Activated CD4-positive, CD25-positive, alpha-beta regulatory T cell treated with anti-CD3 and anti-CD28 coated beads, Interleukin-2, amount 50 U/mL, for 72 hours (primary cell): ENCODE measurements around the gene FAM50A.
"Not testable (repeated sequence)": the region's sequence is repeated elsewhere in the genome, so short reads cannot be mapped to it uniquely, and the experiment has no call there.

ENCODE experiments used
- DNase-seq: peaks from one replicate; pipeline ENCODE4 v3.0.0; 2021

Gene FAM50A

DNA sequence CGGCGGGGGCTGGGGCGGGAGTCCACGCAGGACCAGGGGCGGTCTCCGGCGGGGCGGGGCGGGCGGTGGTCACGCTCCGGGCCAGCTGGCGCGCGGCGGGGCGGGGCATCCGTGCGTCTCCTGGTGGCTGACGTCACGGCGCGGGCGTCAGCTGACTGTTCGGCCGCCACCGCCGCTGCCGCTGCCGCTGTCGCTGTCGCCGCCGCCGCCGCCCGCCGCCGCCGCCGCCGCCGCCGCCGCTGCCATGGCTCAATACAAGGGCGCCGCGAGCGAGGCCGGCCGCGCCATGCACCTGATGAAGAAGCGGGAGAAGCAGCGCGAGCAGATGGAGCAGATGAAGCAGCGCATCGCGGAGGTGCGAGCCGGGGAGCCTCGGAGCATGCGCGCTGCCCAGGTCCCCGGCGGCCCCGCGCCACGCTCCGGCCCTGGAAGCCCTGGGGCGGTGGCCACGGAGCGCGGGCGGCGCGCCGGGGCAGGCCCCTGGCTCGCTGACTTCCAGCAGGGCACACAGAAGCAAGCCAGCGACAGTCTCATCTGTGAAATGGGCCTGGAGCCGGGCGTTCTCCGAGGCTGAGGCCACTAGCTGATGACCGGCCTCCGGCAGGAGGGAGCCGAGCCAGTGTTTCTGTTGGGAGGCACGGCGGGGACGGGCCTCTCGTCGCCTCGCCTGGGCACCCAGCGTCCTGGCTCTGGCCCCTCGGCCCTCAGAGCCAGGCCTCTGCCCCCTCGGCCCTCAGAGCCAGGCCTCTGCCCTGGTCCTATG is at the start of gene FAM50A:
Gene FAM50A, plus strand, starts transcription at position 150 of the 763 bp plus-strand sequence. Its CDS starts 95 bp downstream, at position 245.
- DNase-seq = peak; percentile 78

DNA sequence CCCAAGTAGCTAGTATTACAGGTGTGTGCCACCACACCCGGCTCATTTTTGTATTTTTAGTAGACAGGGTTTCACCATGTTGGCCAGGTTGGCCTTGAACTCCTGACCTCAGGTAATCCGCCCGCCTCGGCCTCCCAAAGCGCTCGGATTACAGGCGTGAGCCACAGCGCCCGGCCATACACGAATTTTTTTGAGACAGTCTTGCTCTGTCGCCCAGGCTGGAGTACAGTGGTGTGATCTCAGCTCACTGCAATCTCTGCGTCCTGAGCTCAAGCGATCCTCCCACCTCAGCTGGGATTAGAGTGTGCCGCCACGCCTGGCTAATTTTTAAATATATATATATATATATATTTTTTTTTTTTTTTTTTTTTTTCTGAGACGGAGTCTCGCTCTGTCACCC is 47.6 kb upstream of the FAM50A start:
- not testable (repeated sequence) for DNase-seq

DNA sequence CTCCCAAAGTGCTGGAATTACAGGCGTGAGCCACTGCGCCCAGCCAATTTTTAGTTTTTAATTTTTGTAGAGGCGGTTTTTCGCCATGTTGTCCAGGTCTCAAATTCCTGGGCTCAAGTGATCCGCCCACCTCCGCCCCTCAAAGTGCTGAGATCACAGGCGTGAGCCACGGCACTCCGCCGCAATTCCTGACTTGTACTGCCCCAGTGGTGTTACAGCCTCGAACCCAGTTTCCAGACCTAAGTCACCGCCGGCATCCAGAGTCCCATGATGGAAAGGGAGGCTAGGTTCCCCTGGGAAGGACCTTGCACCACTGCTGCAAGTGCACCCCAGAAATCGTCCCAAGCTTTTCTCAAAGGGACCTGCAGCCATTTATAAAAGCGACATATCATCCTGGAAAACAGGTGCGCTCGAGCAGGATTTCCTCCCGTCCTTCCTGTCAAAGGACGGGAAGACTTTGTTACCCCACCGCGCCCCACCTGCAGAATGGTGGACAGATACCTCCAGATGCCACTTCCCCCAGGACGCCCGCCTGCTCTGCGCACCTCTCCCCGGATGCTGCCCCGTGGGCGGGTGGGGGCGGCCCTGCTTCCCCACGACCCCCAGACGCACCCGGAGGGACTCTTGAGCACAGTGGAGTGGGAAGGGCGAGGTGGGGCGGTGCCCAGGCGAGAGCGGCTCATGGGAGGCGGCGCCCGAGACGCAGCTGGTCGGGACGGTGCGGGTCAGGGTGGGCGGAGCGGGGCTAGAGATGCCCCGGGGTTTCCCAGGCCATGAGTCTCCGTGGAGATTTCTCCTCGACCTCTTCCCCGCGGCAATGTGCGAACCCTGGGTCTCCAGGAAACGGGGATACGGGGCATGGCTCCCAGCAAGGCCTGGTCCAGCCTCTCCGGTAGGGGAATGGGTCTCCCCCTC is 46.7 kb upstream of the FAM50A start:
- DNase-seq = peak; percentile 69

DNA sequence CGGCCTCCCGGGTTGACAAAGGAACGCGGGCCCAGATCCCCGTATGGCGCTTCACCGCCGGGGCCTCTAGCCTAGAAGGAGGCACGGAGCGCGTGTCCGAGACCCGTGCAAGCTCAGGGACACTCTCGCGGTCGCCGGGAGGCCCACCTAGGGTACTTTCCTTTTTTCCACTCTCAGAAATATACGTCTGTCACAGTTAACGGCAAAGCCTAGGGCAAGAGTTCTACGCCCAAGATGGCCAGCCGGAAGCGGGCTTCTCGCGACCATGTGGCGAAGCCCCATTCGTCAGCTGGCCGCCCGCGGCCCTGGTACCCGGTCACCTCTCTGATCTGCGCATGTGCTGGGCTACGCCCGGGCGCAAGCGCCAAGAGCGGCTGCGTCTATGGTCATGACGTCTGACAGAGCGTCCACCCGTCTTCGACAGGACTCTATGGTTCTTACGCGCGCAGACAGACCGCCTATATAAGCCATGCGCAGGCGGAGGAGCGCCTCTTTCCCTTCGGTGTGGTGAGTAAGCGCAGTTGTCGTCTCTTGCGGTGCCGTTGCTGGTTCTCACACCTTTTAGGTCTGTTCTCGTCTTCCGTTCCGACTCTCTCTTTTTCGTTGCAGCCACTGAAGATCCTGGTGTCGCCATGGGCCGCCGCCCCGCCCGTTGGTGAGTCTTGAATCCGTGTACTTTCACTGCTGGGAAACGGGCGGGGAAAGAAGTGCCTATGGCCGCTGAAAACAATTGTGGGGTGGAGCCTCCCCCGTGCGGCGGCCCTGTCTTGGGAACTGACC is 45.9 kb upstream of the FAM50A start, which contains the start of gene RPL10:
Gene RPL10, plus strand, starts transcription at position 490 of the 780 bp plus-strand sequence. Its CDS starts 143 bp downstream, at position 633.
- DNase-seq = peak; percentile 87

DNA sequence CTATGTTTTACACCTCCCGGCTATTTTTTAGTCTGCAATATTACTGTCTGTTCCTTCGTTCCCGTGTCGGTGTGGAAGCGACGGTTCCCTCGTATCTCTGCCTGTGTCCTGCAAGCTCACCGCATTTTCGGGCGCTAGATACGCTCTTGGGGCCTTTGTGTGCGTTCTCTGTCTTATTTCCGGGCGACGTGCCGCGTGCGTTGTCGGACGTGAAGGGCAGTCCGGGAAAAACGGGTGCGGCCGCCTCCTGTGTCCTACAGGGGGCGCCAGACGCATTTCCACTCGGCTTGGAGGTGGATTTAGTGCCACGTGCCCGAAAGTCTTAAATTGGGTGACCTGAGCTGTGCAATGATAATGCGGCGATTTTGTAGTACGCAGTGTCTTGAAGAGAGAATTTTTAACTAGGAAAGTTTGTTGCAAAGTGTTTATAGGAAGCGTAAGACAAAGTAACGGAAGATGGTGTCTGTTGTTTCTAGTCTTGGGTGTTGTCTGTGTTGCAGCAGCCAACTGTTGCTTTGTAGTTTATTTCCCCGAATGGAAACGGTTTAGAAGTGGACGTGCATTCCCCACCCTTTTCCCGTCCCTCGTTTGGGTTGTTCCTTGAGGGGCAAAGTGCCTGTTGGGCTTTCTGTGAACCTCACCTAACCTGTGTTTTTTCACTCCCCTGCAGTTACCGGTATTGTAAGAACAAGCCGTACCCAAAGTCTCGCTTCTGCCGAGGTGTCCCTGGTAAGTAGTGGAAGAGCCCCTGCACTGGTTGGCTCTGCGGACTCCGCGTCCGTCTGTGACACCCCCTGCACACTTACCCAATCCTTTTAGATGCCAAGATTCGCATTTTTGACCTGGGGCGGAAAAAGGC is 45.0 kb upstream of the FAM50A start:
- peak; percentile 82 for DNase-seq

DNA sequence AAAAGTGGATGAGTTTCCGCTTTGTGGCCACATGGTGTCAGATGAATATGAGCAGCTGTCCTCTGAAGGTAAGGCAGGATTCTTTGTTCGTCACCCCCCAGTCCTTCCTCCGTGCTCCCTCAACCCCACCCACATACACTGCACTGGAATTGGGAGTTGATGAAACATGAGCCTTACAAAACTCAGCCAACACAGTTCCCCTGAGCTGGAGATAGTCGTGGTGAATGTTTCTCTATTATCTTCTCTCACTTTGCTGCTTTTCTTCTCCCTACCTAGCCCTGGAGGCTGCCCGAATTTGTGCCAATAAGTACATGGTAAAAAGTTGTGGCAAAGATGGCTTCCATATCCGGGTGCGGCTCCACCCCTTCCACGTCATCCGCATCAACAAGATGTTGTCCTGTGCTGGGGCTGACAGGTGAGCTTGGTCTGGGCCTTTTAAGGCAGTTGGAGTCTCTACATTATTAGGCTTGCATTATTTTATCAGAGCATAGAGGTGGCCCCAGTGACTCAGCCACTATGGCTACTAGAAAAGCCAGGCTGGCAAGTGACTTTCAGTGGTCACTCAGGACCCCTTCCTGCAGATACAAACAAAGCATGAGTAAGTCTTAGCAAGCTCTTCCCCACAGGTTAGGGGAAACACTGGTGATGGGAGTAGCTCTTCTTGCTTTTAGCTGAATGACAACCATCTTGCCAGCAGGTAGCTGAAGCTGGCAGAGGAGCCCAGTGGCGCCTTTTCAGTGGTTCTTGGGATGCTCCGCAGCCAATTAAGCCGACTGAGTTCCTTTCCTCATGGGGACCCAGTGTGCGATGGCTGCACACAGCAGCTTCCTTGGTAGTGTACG is 44.2 kb upstream of the FAM50A start:
- DNase-seq = no peak

GRCh38 chrX:154400369-154400817 is 43.5 kb upstream of the FAM50A start:
- DNase-seq = not testable (repeated sequence)

GRCh38 chrX:154401045-154401799 is 42.7 kb upstream of the FAM50A start:
- no peak for DNase-seq

DNA sequence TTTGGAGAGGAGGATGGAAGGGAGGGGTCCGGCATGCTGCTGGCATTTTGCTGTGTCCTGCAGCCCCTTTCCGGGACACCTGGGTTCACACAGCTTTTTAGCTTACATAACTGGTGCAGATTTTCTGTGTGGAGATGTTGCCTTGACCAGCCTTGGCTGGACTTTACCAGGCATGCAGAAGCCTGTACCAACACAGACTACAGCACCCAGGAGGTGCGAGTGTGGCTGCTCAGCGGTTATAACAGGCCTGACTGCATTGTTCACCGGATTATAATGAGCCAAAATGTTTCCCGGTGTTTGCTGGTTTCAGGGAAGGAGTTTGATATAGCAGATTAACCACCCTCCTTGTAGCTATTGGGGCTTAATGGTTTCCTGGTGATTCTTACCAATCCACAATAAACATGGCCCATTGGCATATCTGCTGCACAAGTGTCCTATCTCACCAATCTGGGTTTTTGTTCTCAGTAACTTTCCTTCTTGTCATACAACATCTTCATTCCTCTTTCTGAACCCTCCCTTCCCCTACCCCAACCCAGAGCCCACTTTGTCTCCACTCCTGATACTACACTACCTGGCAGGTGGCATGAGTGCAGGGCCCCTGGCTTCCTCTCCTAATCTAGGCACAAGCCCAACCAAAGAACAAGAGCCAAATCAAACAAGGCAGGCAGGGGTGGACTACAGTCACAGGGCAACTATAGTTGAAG is 41.9 kb upstream of the FAM50A start:
- DNase-seq = no peak

GRCh38 chrX:154402622-154403127 is 41.3 kb upstream of the FAM50A start:
- DNase-seq = no peak

- DNase-seq = no peak
These were observed 40.7 kb upstream of the FAM50A start for GRCh38 chrX:154403192-154403591.

DNA sequence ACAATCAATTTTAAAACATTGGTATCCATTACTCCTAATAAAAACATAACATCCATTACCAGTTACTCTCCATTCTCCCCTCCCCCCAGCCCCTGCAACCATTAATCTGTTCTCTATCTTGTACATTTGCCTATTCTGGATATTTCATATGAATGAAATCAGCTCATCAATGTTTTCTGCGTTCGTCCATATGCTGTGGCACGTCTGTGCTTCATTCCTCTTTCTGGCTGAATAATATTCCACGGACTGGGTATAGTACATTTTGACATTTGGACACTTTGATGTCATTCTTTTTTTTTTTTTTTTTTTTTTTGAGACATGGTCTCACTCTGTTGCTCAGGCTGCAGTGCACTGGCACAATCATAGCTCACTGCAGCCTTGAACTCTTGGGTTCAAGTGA is 40.1 kb upstream of the FAM50A start:
- no peak for DNase-seq

DNA sequence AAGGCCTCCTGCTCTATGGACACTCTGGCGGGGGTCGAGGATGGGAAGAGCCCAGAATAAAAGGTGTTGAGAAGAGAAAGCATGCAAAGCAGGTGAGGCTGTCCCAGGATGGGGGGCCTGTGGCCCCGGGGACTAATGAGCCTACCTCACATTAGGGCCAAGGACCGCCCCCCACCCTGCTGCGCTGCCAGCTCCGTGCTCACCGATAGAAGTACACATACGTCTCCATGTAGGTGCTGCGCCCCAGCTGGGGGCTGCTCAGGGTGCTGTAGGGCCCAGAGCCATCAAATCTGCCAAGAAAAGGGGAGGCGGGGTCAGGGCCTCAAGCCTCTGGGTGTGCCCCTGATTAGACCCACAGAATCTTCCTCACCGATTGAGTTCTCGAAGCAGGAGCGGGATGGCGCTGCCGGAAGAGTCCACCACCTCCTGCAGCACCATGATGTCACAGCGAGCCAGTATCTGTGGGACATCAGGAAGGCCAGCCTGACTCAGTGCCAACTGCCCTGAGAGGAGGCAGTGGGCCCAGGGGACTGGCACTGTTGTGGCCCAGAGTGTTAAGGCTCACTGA is 39.2 kb upstream of the FAM50A start:
- DNase-seq = no peak

GRCh38 chrX:154408659-154409221 is 35.2 kb upstream of the FAM50A start:
- DNase-seq = no peak

GRCh38 chrX:154409222-154409871 is 34.6 kb upstream of the FAM50A start, which contains the start of gene DNASE1L1:
Gene DNASE1L1 (minus strand): TSS chrX:154409254. CDS start chrX:154405568, 3,686 bp downstream.
- DNase-seq = no peak

- peak; percentile 60 for DNase-seq
These were observed 32.0 kb upstream of the FAM50A start for GRCh38 chrX:154411981-154412340.

DNA sequence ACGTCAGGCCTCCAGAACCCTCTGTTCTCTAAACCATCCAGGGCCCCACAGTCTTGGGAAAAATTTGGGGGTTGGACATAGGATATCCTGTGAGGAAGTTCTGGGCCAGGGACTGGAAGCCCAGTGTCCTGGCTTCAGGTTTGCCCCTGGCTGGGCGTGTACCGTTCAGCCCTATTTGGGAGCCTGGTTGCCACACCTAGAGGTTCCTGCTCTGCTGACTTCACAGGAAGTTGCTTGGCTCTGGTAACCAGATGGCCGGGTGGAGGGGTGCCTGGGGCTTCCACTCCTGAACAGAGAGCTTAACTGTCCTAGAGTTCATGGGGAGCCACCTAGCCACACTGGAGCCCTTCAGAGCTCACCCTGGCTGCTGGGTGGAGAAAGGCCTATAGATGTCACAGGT is 31.5 kb upstream of the FAM50A start:
- DNase-seq = no peak

- no peak for DNase-seq
These were observed 30.8 kb upstream of the FAM50A start for GRCh38 chrX:154413142-154413541.
